Measurements from ENCODE around the gene RPRM. TPM values are rescaled to one million over a fixed set of nuclear protein-coding genes. Genes with fewer than 3 reads are reported as not detected.

RPRM gene
- polyA plus RNA-seq, 1 experiment, result not detected

DNA sequence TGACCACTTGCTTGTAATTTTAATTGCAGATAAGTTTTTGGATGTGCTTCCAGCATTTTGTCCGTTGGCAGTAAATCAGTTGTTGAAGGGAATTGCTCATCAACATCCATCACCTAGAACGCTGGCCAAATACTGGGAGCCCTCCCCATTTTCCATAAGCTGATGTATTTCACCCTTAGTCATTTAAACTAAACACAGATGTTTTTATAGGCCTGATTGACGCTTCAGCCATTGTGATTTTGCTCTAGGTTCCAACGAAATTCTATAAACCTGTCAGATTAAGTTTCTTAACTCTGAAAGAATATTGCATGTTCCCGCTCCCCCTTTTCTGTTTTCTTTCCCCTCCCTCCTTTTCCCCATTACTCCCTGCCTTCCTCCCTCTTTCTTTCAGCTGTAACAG lies 1.0 kb upstream of the RPRM start:
- ChIA-PET CTCF (interaction anchor here (0.7 to 2.6 kb wide), 9 partner anchors 8 to 737 kb away, joined by 3 to 17 read pairs (median 5); no protein-coding TSS in a partner anchor), POLR2A (no interaction called here)
- DNase-seq (ENCODE audit: low read depth), result no peak

DNA sequence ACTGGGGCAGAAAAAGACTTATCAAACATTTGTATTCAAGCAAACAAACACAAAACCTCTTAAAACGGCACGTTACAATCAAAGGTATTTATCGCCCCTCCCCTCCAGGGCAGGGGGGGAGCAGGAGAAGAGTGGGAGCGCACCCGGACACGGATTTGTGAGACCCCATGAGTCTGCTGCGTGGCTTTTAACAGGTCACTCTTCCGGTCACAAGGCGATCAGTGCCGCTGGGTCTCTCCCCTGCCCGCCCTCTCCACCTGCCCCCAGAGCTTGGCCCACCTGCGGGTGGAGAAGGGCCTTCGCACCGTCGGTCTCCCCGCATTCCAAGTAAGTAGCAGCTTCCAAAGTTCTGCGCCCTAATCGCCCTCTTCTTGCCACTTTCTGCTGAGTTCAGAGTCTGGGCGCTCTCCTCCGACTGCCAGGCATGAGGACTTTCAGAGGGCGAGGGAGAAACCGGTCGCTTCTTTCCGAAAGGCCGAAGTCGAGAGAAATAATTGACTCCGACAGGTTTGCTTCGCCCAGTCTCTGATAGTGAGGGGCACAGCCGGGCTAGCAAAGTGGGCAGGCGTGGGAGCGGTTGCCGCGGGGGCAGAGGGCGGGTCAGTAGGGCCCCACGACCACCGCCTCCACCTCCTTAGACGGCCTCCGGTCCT lies 800 bp downstream of the RPRM start:
- no peak for TF ChIP-seq CTCF (IDR thresholded peaks at IDR 0.05; ENCODE audit: insufficient read depth, low read depth, low read length)
- CTCF ChIA-PET, result interaction anchor here (1.6 to 2.6 kb wide), 3 partner anchors 8 to 746 kb away, joined by 5 to 17 read pairs (median 6); no protein-coding TSS in a partner anchor
- Histone ChIP-seq H3K4me3 (ENCODE audit: low read depth, low read length) (no peak overlapping the region; the same call in 1 of the 2 replicates), H3K36me3 (ENCODE audit: control insufficient read depth, insufficient read depth, low read length) (no peaks in the 10 kb centered on the region), H3K27me3 (ENCODE audit: control insufficient read depth, insufficient read depth, low read length) (peaks cover 13% of the 10 kb centered on the region)
- no peak for DNase-seq (ENCODE audit: low read depth)
- POLR2A ChIA-PET, result no interaction called here

More for the DNA sequence above, 1.0 kb upstream of the RPRM start:
- no peak for TF ChIP-seq CTCF (IDR thresholded peaks at IDR 0.05; ENCODE audit: insufficient read depth, low read depth, low read length)
- Histone ChIP-seq H3K36me3 (ENCODE audit: control insufficient read depth, insufficient read depth, low read length) (no peaks in the 10 kb centered on the region), H3K4me3 (ENCODE audit: low read depth, low read length) (no peak overlapping the region), H3K27me3 (ENCODE audit: control insufficient read depth, insufficient read depth, low read length) (peaks cover 13% of the 10 kb centered on the region)

DNA sequence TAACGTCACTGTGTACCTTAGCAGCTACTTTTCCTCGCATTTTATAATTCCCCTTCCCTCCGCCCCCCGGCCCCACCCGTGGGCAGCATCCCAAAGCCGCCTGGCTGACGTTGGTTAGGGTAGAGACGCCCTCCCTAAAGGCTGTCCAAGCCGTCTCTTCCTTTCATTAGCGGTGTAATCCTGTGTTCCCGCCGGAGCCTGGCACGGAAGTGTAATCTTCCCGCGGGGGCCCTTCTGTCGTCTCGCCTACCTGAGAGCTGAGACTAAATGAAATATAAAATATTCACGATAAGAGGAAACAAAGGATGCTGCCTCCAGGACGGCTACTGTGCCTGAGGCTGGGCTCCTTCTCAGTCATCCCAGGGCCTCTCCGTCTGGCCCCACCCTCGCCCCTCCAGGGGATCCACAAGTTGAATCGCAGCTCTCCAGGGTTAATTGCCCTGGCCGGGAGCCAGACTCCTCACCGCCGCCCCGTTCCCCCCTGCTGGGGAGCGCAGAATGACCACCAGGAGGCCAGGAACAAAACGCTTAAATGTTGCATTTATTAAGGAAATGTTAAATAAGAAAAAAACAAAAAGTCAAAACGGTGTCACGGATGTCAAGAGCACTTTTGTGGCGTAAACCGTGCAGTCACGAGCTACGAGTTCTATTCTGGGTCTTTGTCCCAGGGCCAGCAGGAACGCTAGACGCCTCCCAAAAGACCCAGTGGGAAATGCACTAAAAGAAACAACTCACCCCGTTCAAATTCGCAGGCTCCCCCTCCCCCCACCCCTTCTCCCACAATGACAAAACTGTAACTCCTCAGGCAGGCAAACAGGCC lies 1.5 kb downstream of the RPRM start:
- DNase-seq (ENCODE audit: low read depth), result no peak
- ChIA-PET POLR2A (no interaction called here), CTCF (interaction anchor here (1.2 kb wide), 1 partner anchor 737 kb away, joined by 3 read pairs; no protein-coding TSS in a partner anchor)
- TF ChIP-seq CTCF (IDR thresholded peaks at IDR 0.05; ENCODE audit: insufficient read depth, low read depth, low read length), result no peak
- no peaks in the 10 kb centered on the region for H3K36me3 ChIP-seq (ENCODE audit: control insufficient read depth, insufficient read depth, low read length)
- peaks cover 13% of the 10 kb centered on the region for H3K27me3 ChIP-seq (ENCODE audit: control insufficient read depth, insufficient read depth, low read length)
- H3K4me3 ChIP-seq (ENCODE audit: low read depth, low read length), result no peak overlapping the region

- TF ChIP-seq CTCF (IDR thresholded peaks at IDR 0.05; ENCODE audit: insufficient read depth, low read depth, low read length), result no peak
- POLR2A ChIA-PET, result no interaction called here
- DNase-seq (ENCODE audit: low read depth), result no peak
- CTCF ChIA-PET, result interaction anchor here (1.2 kb wide), 1 partner anchor 736 kb away, joined by 3 read pairs; no protein-coding TSS in a partner anchor
- Histone ChIP-seq H3K4me3 (ENCODE audit: low read depth, low read length) (no peak overlapping the region), H3K36me3 (ENCODE audit: control insufficient read depth, insufficient read depth, low read length) (no peaks in the 10 kb centered on the region), H3K27me3 (ENCODE audit: control insufficient read depth, insufficient read depth, low read length) (peaks cover 13% of the 10 kb centered on the region)
These were observed 2.1 kb downstream of the RPRM start for GRCh38 chr2:153476491-153476815.

- no peak for DNase-seq (ENCODE audit: low read depth)
- Histone ChIP-seq H3K36me3 (ENCODE audit: control insufficient read depth, insufficient read depth, low read length) (no peaks in the 10 kb centered on the region), H3K27me3 (ENCODE audit: control insufficient read depth, insufficient read depth, low read length) (peaks cover 13% of the 10 kb centered on the region), H3K4me3 (ENCODE audit: low read depth, low read length) (no peak overlapping the region)
- ChIA-PET CTCF (no interaction called here), POLR2A (no interaction called here)
- no peak for TF ChIP-seq CTCF (IDR thresholded peaks at IDR 0.05; ENCODE audit: insufficient read depth, low read depth, low read length)
These were observed 3.6 kb downstream of the RPRM start for GRCh38 chr2:153474876-153475435.

Measured in BJ (cell line).